GM19238 (cell line): Measurements from ENCODE around the gene TK1.

ENCODE experiments used
- DNase-seq: peaks from one replicate; pipeline ENCODE4 v3.0.0; 2011; ENCODE audit warnings: low spot score; ENCODE audit not compliant: insufficient read length

Gene TK1

GRCh38 chr17:78125138-78125913, 61.5 kb downstream of the TK1 start:
- DNase-seq, result no peak

GRCh38 chr17:78124836-78125137, 62.1 kb downstream of the TK1 start:
- DNase-seq, result no peak
